D721Med (cell line): ENCODE results near the gene TEAD4.

Experiments
- DNase-seq: peaks from one replicate; pipeline ENCODE4 v3.0.0; 2011; ENCODE audit warnings: low spot score; ENCODE audit not compliant: insufficient read length
- FAIRE-seq: peaks from 2 replicates; lab custom pipeline; 2011; peaks lifted over from hg19 to GRCh38; lab: Jason Lieb, UNC
- CTCF ChIP-seq: IDR thresholded peaks from 2 replicates; pipeline ENCODE4 v1.5.1; 2012; ENCODE audit warnings: mild to moderate bottlenecking, control low read depth; ENCODE audit not compliant: insufficient read depth; ENCODE audit errors: missing control alignments

The TEAD4 gene

DNA sequence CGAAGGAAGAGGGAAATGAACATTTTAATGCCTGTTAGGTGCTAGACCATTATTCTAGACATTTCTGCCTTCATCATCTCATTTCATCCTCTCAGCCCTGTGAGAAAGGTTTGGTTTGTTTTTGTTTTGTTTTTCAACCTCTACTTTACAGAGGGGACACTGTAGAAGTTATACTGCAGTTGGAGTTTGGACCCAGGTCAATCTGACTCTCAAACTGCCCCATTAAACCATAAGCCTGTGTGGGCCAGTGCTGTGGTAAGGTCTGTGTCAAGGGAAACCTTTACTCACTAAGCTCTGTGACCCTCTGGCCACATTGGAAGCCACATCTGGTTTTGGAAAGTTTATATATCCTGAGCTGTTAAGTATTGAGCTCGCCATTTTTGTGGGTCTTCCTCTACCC, 8.5 kb downstream of the TEAD4 start:
- FAIRE-seq, result no peak
- TF ChIP-seq CTCF, result no peak
- no peak for DNase-seq

- DNase-seq, result no peak
- no peak for TF ChIP-seq CTCF
- FAIRE-seq, result no peak
Measured at GRCh38 chr12:2970744-2971143, 11.5 kb downstream of the TEAD4 start.

DNA sequence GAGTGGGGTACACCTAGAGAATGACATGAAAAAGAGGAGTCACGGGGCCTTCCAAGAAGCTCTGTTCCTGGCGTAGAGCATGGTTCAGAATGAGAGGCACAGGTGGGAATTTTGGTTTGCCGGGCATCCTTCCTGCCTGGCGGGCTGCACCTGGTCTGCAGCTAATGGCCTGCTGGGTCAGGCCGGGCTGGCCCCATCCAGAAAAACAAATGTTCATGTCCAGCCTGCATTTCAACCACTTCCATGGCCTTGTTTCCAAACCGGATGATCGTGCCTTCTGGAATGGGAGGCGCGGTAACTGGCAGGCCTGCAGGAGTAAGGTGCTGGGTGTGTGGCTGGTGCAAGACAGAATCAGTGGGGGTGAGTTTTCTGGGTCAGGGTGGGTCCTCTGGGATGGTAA, 14.4 kb downstream of the TEAD4 start:
- TF ChIP-seq CTCF, result no peak
- FAIRE-seq, result no peak
- DNase-seq, result no peak

DNA sequence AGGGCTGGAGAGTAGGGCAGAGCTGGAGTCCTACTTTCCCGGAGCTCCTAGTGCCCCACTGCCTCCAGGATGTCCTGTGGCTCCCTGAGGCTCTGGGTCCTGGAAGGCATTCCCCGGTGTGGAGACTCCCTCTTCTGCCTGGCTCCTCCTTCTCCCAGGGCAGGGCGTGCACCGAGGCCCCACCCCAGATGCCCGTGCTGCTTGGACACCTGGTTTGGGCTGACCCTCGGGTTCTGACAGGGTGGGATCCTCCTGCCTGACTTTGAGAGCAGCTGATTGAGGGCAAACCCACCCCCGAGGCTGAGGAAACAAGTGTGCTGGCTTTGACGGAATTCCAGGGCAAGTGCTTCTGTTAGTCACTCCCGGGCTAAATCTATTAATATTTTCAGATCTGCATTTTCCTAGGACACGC, 15.4 kb downstream of the TEAD4 start:
- no peak for TF ChIP-seq CTCF
- FAIRE-seq, result no peak

DNA sequence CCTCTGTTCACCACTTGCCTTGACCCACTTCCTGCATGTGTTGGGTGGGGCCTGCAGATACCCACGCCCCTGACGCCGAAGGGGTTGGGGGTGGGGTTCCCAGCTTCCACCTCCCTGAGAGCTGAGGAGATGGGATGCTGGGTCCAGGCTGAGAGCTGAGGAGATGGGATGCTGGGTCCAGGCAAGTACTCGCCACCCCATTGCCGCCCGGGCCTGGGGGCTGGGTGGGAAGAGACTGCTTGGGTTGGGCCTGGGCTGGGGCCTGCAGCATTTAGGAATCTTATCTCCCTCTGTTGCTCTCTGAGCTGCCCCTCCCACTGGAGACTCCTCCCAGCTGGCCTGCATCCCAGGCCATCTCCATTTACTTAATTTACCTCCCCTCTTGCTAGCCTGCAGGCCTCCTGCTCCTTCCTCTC, 17.4 kb downstream of the TEAD4 start:
- no peak for TF ChIP-seq CTCF
- FAIRE-seq, result no peak
- DNase-seq, result no peak

More for the DNA sequence above, 15.4 kb downstream of the TEAD4 start:
- DNase-seq, result no peak

- DNase-seq (no peak), FAIRE-seq (no peak)
- no peak for TF ChIP-seq CTCF
Measured at GRCh38 chr12:2977776-2978175, 18.6 kb downstream of the TEAD4 start.

GRCh38 chr12:2979806-2980205, 20.6 kb downstream of the TEAD4 start:
- no peak for TF ChIP-seq CTCF
- no peak for DNase-seq
- FAIRE-seq, result no peak
